Fibroblast of gingiva (primary cell): ENCODE results near the gene KLHL15.
"Not testable (repeated sequence)": the region's sequence is repeated elsewhere in the genome, so short reads cannot be mapped to it uniquely, and the experiment has no call there.

ENCODE experiments used
- DNase-seq: peaks from one replicate; pipeline ENCODE4 v3.0.0-alpha.2; 2011; ENCODE audit warnings: low read depth

Gene KLHL15, protein sequence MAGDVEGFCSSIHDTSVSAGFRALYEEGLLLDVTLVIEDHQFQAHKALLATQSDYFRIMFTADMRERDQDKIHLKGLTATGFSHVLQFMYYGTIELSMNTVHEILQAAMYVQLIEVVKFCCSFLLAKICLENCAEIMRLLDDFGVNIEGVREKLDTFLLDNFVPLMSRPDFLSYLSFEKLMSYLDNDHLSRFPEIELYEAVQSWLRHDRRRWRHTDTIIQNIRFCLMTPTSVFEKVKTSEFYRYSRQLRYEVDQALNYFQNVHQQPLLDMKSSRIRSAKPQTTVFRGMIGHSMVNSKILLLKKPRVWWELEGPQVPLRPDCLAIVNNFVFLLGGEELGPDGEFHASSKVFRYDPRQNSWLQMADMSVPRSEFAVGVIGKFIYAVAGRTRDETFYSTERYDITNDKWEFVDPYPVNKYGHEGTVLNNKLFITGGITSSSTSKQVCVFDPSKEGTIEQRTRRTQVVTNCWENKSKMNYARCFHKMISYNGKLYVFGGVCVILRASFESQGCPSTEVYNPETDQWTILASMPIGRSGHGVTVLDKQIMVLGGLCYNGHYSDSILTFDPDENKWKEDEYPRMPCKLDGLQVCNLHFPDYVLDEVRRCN

GRCh38 chrX:24027086-24027485 is at the start of gene KLHL15:
TSS of gene KLHL15 (minus strand) at chrX:24027186. CDS start at chrX:24006693, 20,493 bp downstream.
- DNase-seq, result no peak

GRCh38 chrX:24069877-24070276 is 42.9 kb upstream of the KLHL15 start:
- no peak for DNase-seq

GRCh38 chrX:24063488-24063887 is 36.5 kb upstream of the KLHL15 start:
- DNase-seq, result no peak

DNA sequence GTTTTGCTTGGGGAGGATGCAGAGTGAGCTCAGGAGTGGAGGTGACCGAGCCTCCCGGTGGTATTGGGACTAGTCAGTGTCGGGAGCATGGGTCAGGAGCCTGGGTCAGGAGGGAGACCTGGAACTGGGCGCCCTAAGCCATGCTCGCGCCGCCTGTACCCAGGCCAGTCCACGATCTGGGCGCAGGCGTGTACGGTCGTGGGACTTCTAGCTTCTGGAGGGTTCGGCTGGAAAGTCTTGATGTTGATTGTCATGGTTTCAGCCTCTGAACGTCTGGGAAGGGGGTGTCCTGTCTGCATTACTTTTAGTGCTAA is 28.0 kb upstream of the KLHL15 start:
- no peak for DNase-seq

GRCh38 chrX:24054182-24055042 is 27.4 kb upstream of the KLHL15 start, which contains the start of gene EIF2S3:
TSS of gene EIF2S3 (plus strand) at chrX:24054956. CDS start at chrX:24054969, 13 bp downstream.
- peak; percentile 96 for DNase-seq

- DNase-seq, result not testable (repeated sequence)
Measured at GRCh38 chrX:24050522-24051318, 23.7 kb upstream of the KLHL15 start.

DNA sequence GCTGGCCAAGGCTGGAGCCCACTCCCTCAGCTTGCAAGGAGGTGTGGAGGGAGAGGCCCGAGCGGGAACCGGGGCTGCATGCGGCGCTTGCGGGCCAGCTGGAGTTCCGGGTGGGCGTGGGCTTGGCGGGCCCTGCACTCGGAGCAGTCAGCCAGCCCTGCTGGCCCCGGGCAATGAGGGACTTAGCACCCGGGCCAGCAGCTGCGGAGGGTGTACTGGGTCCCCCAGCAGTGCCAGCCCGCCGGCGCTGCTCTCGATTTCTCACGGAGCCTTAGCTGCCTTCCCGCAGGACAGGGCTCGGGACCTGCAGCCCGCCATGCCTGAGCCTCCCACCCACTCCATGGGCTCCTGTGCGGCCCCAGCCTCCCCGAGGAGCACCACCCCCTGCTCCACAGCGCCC is 22.7 kb upstream of the KLHL15 start:
- not testable (repeated sequence) for DNase-seq

GRCh38 chrX:24046060-24046459 is 19.1 kb upstream of the KLHL15 start:
- not testable (repeated sequence) for DNase-seq

GRCh38 chrX:24037729-24038128 is 10.7 kb upstream of the KLHL15 start:
- DNase-seq, result no peak

DNA sequence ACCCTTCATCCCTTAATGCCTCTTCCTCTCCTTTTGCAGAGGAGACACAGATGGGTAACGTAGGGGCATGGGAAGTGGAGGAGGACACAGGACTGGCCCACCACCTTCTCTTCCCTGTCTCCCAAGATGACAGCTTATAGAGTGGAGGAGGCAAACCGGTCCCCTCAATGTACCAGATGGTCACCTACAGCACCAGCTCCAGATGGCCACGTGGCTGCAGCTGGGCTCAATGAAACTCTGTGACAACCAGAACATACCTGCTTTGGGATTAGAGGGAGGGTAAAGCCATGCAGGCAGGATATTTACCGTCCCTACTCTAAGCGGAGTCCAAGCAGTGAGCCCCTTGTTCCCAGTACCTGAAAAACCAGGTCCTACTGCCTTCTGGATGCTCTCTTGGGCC is 7.5 kb upstream of the KLHL15 start:
- no peak for DNase-seq

DNA sequence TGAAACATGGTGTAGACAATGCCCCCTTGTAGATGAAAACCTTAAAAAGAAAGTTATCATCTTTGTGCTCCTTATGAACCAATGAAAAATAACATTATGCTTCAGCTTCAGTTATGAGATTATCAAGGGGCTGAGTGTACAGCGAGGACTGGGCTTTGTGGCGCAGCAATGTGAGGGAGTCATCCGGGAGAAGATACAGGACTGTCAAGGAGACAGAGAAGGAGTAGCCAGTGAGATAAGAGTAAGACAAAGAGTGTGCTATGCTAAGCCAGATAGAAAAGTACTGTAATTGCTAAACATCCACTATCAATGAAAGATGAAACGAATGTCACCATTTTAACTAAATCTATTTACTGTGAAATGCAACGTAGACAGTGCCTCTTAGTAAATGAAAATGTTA is 3.6 kb upstream of the KLHL15 start:
- no peak for DNase-seq

- no peak for DNase-seq
Measured at GRCh38 chrX:24027985-24028384, 999 bp upstream of the KLHL15 start.

GRCh38 chrX:24026432-24026831 is 554 bp downstream of the KLHL15 start:
- peak; percentile 0 for DNase-seq

DNA sequence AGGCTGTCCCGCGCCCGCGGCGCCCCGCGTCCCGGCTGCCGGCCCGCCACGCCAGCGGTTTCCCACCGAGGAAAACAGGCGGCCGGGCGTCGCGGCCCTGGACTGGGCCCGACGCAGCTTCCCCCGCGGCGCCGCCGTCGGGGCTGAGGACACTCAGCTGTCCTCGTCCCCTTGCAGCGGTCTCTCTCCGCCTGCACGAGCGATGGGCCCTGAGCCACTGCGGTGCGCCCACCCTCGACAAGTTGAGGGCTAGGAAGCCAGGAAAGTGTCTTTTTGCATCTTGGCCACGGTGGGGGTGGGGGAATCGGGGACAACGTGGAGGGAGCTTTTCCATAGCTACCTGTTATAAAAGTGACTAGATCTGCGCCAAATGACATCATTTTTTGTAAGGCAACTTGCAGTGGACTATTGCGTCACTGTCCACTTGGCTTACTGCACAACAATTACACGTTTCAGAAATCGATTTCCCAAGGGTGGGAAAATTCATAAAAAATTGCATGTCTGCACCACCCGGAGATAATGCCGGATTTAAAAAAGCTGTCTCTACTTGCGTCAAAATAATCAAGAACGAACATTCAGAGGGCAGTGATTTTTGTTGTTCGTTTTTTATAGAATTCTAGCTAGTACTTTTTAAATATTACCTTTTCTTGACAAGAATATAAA is 1.1 kb downstream of the KLHL15 start:
- DNase-seq, result peak; percentile 84

DNA sequence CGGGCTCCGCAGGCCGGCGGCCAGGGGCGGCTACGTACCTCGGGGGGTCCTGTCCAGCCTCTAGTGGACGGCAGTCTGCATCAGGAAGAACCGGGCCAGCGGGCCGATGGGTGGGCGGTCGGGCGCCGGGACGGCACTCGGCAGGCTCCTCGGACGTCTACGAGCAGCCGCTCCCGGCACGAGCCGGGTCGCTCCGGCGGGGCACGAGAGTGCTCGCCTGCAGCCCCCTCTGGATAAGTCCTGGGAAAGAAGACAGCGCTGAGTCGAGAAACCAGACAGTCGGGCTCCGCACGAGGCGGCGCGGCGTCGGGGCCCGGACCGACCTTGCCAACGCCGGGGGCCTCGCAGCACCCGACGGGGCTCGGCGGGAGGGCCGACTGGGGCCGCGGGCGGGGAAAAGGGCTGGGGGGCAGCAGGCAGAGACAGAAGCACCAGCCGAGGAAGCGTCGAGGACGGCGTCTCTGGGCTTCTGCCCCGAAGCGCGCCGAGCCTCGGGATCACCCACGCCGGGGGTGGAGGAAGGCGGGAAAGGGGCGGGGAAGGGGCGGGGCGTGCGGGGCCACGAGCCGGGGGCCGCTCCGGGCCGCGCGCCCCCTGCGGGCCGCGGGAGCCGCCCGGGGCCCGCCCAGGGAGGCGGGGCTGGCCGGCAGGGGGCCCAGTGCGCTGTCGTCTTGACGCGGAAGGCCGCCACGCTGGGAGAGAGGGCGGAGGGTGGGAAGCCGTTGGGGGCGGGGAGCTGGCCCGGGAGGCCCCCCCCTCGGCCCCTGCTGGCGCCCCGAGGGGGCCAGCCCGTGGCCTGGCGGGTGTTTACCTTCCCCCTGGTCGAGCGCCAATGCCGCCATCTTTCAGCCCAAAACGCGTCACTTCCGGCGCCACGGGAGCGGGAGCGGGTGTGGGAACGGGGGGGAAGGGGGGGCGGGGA is 1.9 kb downstream of the KLHL15 start:
- peak; percentile 93 for DNase-seq

DNA sequence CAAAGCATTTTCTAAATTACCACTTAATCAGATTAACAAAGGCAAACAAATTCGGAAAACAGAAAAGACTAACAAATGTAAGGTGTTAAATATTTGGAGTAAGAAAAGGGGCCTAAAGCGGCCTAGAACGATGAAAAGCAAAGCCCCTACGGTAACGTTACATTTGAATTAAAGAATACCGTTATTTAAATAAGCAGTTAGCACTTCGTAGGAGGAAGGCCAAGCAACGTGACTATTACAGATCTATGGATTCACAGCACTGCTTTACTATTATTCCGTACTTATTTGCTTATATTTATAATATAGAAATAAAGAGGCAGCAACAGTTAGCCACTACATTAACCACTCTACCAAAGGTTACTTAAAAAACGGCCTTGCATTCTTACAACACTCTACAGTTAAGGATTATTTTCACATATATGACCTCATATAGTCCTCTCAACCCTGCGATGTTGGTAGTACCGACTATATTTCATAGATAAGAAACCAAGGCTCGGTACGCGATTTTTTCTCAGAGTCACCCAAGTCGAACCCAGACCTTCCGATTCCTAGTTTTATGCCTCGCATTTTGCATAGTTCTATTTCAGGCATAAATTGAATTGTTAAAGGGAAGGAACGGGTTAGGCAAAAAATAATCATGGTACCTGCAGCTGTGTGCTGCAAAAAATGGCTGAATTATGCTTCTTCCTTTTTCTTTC is 2.9 kb downstream of the KLHL15 start:
- peak; percentile 0 for DNase-seq

DNA sequence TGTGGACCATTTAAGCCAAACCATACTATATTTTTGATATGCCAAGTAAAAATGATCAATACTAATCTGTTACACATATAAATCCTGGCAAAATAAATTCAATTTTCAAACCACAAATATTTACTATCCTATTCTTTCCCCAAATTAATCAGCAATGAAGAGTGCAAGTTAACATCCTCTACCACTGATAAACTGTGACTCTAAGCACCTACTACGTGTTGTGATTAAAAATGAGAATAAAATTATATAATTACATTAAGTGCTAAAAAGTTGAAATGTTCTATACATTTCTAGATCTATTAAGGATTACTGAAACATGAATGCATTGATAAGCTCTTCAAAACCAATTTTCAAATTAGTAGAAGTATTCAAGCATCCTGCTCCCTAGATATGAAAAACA is 3.4 kb downstream of the KLHL15 start:
- no peak for DNase-seq

GRCh38 chrX:24020306-24020876 is 6.6 kb downstream of the KLHL15 start:
- DNase-seq, result peak; percentile 1

GRCh38 chrX:24019448-24019847 is 7.5 kb downstream of the KLHL15 start:
- no peak for DNase-seq
